Effector memory CD4-positive, alpha-beta T cell (primary cell): ENCODE measurements around the gene TBC1D22B.

ENCODE experiments used
- DNase-seq, 3 donors: peaks; one replicate each; pipeline ENCODE4 v3.0.0-alpha.2; 2020
- H3K27ac ChIP-seq: 2 replicates; pipeline ENCODE4 v1.7.0; 2013; ENCODE audit warnings: mild to moderate bottlenecking, low read length, moderate library complexity; ENCODE audit not compliant: insufficient read depth, poor library complexity, severe bottlenecking
- H3K27me3 ChIP-seq: replicated peaks from 2 replicates; pipeline ENCODE4 v1.7.0; 2013; ENCODE audit warnings: mild to moderate bottlenecking, low read length; ENCODE audit not compliant: insufficient read depth, control insufficient read depth, poor library complexity, severe bottlenecking
- H3K36me3 ChIP-seq: 2 replicates; pipeline ENCODE4 v1.7.0; 2013; ENCODE audit warnings: mild to moderate bottlenecking, low read length, moderate library complexity; ENCODE audit not compliant: control insufficient read depth, insufficient read depth
- H3K4me1 ChIP-seq: 2 replicates; pipeline ENCODE4 v1.7.0; 2013; ENCODE audit warnings: low read length, mild to moderate bottlenecking; ENCODE audit not compliant: control insufficient read depth, insufficient read depth, poor library complexity, severe bottlenecking
- H3K4me3 ChIP-seq: 2 replicates; pipeline ENCODE4 v1.7.0; 2013; ENCODE audit warnings: low read length, low read depth, mild to moderate bottlenecking; ENCODE audit not compliant: insufficient read depth, poor library complexity, severe bottlenecking
- H3K9me3 ChIP-seq: 2 replicates; pipeline ENCODE4 v1.7.0; 2013; ENCODE audit warnings: mild to moderate bottlenecking, low read length, moderate library complexity; ENCODE audit not compliant: control insufficient read depth

TBC1D22B gene

DNA sequence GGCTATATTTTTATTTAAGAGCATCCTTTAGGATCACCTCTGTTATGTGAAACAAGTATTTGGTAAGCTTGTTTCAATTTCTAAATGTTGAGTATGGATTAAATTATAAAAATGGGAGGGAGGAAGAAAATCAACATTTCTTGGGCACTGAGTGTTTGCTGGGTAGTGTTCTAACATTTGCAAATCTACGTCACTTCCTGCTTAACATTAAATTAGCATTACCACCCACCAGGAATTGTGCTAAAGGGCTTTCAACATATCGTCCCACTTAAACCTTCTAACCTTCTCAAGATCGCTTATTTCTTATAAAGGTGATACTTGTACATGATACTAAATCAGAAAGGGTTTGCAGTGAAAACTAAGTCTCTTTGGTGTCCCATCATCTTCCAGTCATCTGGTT is 8.3 kb downstream of the TBC1D22B start:
- Histone ChIP-seq H3K4me3 (no peak overlapping the region), H3K36me3 (no peaks in the 10 kb centered on the region), H3K27me3 (no peaks in the 10 kb centered on the region), H3K27ac (no peak overlapping the region), H3K4me1 (no peaks in the 10 kb centered on the region), H3K9me3 (no peaks in the 10 kb centered on the region)
- DNase-seq: no peak

DNA sequence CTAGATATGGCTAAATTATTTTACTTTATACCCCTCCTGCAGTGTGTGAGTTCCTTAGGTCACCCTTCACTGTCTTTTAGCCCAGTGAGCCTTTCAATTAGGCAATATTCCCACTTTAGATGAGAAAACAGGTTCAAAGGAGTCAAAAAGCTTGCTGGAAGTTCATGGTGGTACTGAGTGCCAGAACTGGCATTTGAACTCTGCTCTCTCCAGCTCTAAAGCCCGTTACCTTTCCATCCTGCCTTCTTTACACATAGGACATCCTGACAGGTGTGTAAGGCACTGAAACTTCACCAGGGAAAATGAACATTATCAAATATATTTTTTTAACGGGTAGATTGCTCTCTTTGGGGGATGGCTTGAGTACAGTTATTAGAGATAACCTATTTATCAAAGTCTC is 11.5 kb downstream of the TBC1D22B start:
- Histone ChIP-seq H3K27me3 (no peaks in the 10 kb centered on the region), H3K27ac (no peak overlapping the region), H3K4me1 (no peaks in the 10 kb centered on the region), H3K36me3 (no peaks in the 10 kb centered on the region), H3K9me3 (no peaks in the 10 kb centered on the region), H3K4me3 (no peak overlapping the region)
- DNase-seq: no peak

DNA sequence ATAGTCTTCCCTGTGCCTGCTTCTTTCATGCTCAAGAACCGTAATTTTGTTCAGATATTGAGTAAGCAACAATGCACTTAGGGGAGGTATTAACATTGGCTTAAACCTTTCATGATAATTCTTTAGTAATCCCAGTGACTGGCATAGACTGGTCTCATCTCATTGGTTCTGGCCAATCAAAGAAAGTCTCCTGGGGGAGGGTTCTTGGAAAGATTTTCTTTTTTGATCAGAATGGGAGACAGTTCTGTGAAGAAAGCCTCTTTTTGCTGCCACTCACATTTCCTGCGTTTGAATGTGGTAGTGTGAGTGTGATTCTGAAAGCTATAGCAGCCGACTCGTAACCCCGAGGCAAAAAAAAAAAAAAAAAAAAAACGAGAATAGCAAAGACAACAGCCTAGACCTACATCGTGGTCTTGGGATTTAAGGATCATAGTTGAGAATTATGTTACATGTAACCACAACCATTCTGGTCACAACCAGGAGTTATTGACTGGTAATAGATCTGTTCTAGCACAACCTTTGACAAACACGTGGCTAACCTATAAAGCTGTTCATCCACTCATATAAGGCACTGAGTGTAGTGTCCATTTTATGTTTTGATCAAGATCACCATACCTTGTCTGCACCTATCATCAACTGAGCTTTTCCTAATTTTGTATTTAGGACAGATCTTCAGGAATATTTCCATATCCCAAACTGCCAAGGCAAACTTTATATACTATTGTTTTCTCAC is 15.4 kb downstream of the TBC1D22B start:
- H3K36me3 ChIP-seq: no peaks in the 10 kb centered on the region
- H3K4me1 ChIP-seq: no peaks in the 10 kb centered on the region
- H3K9me3 ChIP-seq: no peaks in the 10 kb centered on the region
- no peak overlapping the region for H3K4me3 ChIP-seq
- H3K27ac ChIP-seq: no peak overlapping the region
- H3K27me3 ChIP-seq: no peaks in the 10 kb centered on the region
- DNase-seq: no peak

DNA sequence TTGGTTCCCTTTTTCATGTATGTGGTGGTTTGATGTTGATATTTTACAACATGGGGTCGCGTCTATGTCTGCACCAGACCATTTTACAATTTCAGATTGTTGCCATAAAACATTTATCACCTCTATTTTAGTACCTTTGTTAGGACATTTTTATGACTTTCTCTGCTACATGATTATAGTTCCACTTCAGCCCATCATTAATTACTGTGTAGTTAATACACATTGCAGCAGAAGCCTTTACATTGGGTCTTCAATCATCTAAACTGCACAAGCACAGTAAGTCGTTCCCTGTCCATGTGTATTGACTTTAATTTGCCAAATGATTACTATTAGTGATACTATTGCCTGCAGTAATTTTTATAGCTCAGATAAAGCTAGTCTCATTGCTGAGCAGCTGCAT is 16.1 kb downstream of the TBC1D22B start:
- H3K4me3 ChIP-seq: no peak overlapping the region
- H3K9me3 ChIP-seq: no peaks in the 10 kb centered on the region
- DNase-seq: no peak
- no peaks in the 10 kb centered on the region for H3K36me3 ChIP-seq
- no peak overlapping the region for H3K27ac ChIP-seq
- H3K4me1 ChIP-seq: no peaks in the 10 kb centered on the region
- H3K27me3 ChIP-seq: no peaks in the 10 kb centered on the region

DNA sequence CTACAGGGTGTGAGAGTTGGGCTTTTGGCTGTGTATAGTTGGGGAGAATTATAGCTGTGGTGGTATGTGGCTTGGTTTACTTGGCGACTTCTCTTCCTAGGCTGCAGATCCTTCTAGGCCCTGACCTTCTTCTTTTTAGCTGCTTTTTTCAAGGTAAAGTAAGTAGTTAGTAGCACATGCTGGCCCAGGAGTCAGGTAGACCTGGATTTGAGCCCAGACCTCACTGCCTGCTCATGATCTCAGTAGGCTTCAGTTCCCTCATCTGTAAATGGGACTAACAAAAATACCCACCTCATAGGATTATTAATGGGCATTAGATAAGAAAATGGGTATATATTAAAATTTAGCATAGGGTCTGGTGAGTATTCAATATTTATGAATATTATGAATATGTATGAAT is 17.8 kb downstream of the TBC1D22B start:
- Histone ChIP-seq H3K27ac (no peak overlapping the region), H3K4me3 (no peak overlapping the region), H3K36me3 (peaks cover 7% of the 10 kb centered on the region), H3K4me1 (no peaks in the 10 kb centered on the region), H3K27me3 (no peaks in the 10 kb centered on the region), H3K9me3 (no peaks in the 10 kb centered on the region)
- DNase-seq: no peak

DNA sequence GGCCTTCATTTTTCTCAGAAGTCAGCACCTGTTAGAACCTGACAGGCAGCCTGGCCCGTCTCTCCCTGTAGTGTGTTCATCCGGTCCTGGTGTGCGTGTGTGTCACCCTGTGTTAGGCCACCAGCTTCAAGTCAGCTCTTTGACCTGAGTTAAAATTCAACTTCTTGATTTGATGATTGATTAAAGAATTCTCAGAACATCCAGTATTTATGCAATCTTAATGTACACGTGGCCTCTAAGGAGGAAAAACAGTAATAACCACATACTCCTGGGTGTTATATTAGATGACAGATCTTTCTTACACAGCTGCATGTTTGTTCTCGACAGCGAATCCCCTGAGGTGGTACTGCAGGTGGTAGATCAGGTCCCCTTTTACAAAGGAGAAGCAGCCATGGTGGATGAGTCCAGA is 19.4 kb downstream of the TBC1D22B start:
- Histone ChIP-seq H3K9me3 (no peaks in the 10 kb centered on the region), H3K27me3 (no peaks in the 10 kb centered on the region), H3K4me3 (no peak overlapping the region), H3K27ac (no peak overlapping the region), H3K36me3 (peaks cover 19% of the 10 kb centered on the region), H3K4me1 (no peaks in the 10 kb centered on the region)
- DNase-seq: no peak

DNA sequence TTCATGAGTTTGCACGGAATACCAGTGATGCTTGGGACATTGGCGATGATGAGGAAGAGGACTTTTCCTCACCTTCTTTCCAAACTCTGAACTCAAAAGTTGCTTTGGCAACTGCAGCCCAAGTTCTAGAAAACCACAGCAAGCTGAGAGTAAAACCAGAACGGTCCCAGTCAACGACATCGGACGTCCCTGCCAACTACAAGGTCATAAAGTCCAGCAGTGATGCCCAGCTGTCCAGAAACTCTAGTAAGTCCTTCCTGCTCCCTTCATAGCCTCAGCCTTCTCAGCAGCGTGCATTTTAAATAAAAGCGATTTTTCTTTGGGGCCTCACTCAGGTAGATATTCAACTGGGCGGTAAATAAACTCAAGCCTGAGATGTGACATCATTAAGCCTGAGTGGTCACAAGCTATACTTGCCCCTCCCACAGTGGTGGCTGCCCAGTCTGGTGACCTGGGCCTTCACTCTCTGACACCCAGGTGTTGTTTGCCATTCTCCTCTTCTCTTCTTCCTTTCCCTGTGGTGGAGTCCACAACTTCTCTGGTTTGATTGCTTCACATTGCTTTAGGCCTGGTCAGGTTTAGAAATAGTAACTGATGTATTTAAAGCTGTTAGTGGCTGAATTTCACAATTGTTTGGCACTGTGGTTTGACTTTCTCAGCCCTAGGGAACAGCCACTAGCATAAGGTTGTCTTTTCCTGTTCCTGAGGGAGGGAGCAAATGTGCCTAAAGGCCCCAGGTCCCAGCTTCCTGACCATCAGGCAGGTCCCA is 22.0 kb downstream of the TBC1D22B start:
- H3K27ac ChIP-seq: no peak overlapping the region
- H3K36me3 ChIP-seq: peaks cover 44% of the 10 kb centered on the region
- no peak for DNase-seq
- no peaks in the 10 kb centered on the region for H3K9me3 ChIP-seq
- H3K4me1 ChIP-seq: no peaks in the 10 kb centered on the region
- H3K4me3 ChIP-seq: no peak overlapping the region
- no peaks in the 10 kb centered on the region for H3K27me3 ChIP-seq

DNA sequence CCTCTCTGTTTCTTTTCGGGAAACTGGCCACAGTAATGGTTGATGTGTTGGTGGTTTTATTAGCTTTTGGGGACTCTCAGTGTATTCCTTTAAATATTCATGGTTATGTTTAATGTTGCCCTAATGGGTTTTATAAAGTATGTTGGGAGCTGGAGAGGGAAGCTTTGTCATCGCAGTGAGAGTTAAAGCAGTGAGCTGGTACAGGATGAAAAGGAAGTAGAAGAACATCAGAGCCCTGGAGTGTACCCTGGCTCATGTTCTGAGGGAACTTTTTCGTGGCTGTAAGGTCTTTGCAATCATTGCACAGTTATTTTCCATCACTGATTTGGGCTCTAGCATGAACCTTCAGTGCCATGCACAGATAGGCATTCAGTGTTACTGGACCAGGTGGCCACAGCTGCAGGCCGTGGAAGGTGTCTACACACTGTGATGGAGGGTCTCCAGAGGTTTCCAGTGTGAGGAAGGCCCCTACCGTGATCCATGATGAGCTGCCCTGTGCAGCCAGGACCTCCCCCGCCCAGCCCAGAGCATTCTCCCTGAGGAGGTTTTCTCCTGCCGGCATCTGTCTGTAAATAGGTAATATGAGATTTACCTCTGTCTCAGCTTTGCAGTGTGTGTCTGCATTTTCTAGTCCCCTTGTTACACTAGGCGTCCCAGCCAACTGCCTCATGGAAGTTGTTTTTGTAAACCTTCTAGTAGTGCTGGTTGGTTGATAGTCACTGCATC is 22.8 kb downstream of the TBC1D22B start:
- Histone ChIP-seq H3K27ac (no peak overlapping the region), H3K9me3 (no peaks in the 10 kb centered on the region), H3K36me3 (peaks cover 49% of the 10 kb centered on the region), H3K4me1 (no peaks in the 10 kb centered on the region), H3K4me3 (no peak overlapping the region), H3K27me3 (no peaks in the 10 kb centered on the region)
- no peak for DNase-seq

DNA sequence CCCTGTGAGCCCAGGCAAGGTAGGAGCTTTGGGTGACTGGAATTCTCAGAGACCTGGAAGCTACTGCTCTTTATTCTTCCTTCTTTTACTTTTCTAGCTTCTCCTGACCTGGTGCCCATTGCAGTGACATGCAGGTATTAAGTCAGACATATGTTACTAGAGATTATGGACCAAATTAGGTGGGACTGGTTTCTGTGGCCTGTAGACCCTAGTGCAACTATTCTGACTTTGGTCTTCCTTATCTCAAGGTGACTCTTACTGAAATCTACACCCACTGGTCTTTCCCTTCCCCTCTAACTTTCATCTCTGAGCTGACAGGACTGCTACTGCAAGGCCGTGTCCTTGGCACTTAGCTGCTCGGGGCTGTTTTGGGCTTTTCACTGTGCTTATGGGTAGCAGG is 24.8 kb downstream of the TBC1D22B start:
- Histone ChIP-seq H3K36me3 (peaks cover 57% of the 10 kb centered on the region), H3K4me3 (no peak overlapping the region), H3K9me3 (no peaks in the 10 kb centered on the region), H3K4me1 (no peaks in the 10 kb centered on the region), H3K27ac (no peak overlapping the region), H3K27me3 (no peaks in the 10 kb centered on the region)
- no peak for DNase-seq

DNA sequence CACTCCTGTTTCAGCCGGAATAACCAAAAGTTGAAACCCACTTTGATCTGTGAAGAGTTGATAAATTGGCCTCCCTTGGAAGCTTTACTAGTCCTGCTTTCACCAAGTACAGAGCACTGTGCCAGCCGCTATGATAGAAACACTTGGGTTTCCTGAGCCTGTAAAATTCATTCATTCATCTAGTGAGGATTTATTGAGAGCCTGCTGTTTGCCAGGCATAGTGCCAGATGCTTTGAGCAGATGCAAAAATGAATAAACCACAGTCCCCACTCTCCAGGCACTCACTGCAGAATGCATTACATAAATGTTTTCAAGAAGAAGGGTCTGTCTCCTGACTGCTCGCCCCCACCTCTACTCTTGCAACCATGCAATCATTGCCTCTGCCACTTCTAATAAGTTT is 25.7 kb downstream of the TBC1D22B start:
- Histone ChIP-seq H3K27ac (no peak overlapping the region), H3K9me3 (no peaks in the 10 kb centered on the region), H3K36me3 (peaks cover 62% of the 10 kb centered on the region)

More for the DNA sequence above, 25.7 kb downstream of the TBC1D22B start:
- DNase-seq: no peak
- no peaks in the 10 kb centered on the region for H3K4me1 ChIP-seq
- H3K4me3 ChIP-seq: no peak overlapping the region
- H3K27me3 ChIP-seq: no peaks in the 10 kb centered on the region
